HG02610 (cell line): ENCODE results near the gene OR2A2.

Experiments used
- ATAC-seq: cut with Tn5 transposase; IDR thresholded peaks from one replicate; pipeline ENCODE4 v1.9.1; 2021; ENCODE audit warnings: mild to moderate bottlenecking, moderate library complexity; ENCODE audit not compliant: unreplicated experiment

Gene OR2A2

DNA sequence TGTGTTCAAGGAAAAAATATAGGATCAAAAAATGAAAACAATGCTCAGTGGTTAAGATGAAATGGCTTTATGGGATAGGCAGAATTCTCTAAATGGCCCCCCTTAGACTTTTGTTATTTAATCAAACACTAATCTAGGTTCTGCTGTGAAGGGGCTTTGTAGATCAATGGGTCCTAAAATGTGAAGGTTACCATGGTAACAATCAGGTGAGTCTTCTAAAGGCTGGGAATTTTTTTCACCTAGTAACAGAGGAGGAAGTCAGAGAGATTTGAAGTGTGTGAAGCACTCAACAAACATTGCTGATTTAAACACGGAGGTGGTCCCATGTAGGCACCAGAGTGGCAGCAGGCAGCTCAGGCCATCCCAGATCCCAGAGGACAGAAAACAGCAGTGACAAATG is 24.7 kb downstream of the OR2A2 start:
- ATAC-seq: no peak

DNA sequence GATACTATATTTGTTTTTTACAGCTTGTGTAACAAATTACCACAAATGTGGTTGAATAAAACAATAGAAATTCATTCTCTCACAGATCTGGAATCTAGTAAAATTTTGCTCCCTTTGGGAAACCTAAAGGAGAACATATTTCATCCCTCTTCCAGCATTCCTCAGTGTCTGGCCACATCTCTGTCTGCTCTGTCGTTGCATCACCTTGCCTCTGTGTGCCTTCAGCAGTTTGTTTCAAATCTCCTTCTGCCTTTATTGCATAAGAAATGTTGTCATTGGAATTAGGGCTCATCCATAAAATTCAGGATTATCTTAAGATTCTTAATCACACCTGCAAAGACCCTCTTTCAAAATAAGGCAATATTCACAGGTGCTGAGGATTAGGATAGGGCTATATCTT is 28.1 kb downstream of the OR2A2 start:
- no peak for ATAC-seq

- no peak for ATAC-seq
These were observed 32.8 kb downstream of the OR2A2 start for GRCh38 chr7:144142187-144142586.

- ATAC-seq: no peak
These were observed 35.0 kb downstream of the OR2A2 start for GRCh38 chr7:144144426-144144825.

DNA sequence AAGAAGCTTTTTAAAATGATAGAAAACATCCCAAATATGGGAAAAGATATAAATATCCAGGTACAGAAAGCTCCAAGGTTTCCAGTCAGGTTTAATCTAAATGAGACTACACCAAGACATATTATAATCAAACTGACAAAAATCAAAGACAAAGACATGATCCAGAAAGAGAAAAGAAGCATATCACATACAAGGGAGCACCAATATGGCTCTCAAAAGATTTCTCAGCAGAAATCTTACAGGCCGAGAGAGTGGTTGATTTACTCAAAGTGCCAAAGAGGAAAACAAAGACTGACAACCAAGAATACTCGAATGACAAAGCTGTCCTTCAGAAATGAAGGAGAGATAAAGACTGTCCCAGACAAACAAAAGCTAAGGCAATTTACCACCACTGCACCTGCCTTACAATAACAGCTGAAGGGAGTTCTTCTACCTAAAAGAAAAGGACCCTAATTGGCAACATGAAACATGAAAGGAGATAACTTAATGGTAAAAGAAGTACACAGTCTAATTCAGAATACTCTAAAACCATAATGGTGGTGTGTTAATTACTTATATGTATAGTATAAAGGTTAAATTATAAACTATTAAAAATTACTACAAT is 38.9 kb downstream of the OR2A2 start:
- no peak for ATAC-seq

- ATAC-seq: no peak
These were observed 49.5 kb downstream of the OR2A2 start for GRCh38 chr7:144158861-144159260.
